ENCODE measurements around the gene CLIC6.
"Not testable (repeated sequence)": the region's sequence is repeated elsewhere in the genome, so short reads cannot be mapped to it uniquely, and the experiment has no call there.

The CLIC6 gene

GRCh38 chr21:34661848-34662247, 6.9 kb upstream of the CLIC6 start:
- no peak for DNase-seq

DNA sequence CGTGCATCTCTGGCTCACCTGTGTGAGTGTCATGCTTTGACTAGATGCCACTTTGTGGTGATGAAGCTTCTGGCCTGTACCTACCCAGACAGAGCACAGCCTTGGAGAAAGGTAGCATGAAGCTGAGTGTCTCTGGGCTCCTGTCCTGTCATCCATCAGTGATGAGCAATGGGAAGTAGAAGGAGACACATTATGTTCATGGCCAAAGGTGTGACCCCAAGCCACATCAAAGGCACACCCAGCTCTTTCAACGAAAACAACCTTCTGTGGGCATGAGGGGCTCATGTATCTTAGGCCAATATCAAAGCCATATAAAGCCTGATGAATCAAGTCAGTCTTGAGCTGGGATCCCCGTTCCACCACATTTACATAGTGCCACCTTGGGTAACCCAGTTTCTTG, 1.0 kb upstream of the CLIC6 start:
- no peak for DNase-seq

GRCh38 chr21:34669149-34669879, 520 bp downstream of the CLIC6 start:
- peak; percentile 7 for DNase-seq

GRCh38 chr21:34669880-34670219, 1.1 kb downstream of the CLIC6 start:
- not testable (repeated sequence) for DNase-seq

DNA sequence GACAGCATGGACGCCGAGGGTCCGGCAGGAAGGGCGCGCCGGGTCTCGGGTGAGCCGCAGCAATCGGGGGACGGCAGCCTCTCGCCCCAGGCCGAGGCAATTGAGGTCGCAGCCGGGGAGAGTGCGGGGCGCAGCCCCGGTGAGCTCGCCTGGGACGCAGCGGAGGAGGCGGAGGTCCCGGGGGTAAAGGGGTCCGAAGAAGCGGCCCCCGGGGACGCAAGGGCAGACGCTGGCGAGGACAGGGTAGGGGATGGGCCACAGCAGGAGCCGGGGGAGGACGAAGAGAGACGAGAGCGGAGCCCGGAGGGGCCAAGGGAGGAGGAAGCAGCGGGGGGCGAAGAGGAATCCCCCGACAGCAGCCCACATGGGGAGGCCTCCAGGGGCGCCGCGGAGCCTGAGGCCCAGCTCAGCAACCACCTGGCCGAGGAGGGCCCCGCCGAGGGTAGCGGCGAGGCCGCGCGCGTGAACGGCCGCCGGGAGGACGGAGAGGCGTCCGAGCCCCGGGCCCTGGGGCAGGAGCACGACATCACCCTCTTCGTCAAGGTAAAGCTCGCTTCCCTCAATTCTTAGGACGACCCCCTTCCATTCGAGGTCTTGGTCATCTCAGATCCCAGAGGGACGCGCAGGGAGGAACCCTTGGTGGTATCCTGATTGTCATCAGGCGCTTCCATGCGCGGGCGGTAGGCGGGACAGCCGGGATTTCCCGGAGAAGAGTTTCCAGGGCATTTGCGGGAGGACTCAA, 1.6 kb downstream of the CLIC6 start:
- DNase-seq, result no peak

DNA sequence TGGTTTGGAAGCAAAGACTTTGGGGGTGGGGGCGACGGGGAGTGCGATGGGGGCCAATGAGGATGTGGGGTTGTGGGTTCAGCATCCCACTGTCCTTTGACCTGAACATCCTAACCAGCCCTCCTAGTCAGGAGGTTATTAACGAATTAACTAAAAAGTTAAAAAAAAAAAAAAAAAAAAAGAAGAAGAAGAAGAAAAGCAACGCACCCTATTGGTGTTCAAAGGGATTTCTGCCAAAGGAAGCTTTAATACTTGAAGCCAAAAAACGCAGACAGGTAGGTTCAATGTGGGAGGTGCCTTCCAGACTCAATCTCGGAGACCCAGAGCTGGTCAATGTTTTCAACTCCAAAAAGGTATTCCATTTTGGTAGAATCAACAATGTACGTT, 2.2 kb downstream of the CLIC6 start:
- DNase-seq, result no peak

DNA sequence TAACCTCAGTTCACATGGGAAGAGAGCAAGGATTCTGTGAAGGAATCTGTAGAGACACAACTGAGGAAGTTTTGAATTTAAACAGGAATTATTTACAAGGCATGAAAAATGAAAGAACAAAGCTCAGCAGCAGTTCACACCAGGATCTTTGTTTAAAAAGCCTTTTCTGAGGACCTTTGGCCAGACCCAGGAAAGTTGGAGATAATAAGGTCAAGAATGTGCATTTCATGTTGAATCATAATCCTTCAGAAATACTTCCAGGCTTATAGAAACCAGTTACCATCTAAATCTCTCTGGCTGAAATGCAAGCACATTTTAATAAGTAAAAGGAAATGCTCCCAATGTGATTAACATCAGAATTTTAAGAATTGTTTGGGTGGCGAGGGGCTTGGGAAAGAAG, 2.7 kb downstream of the CLIC6 start:
- no peak for DNase-seq

- DNase-seq, result no peak
These were observed 3.1 kb downstream of the CLIC6 start for GRCh38 chr21:34671891-34672290.

DNA sequence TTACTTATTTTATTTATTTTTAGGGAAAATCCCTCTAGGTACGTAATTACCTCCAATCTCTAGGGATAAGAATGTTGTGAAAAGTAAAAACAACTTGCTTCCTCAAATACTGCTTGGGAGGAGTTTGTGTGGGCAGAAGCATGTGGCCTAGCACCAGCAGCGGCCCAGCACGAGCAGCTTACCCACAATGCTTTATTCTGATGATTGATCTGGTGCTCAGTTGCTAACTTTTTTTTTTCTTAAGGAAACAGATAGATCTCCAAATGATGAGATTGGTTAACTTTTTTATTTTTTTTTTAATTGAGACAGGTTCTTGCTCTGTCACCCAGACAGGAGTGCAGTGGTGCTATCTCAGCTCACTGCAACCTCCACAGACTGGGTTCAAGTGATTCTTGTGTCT, 4.2 kb downstream of the CLIC6 start:
- DNase-seq, result no peak

GRCh38 chr21:34674468-34674867, 5.7 kb downstream of the CLIC6 start:
- DNase-seq, result no peak

- DNase-seq, result no peak
These were observed 7.1 kb downstream of the CLIC6 start for GRCh38 chr21:34675871-34676270.

DNA sequence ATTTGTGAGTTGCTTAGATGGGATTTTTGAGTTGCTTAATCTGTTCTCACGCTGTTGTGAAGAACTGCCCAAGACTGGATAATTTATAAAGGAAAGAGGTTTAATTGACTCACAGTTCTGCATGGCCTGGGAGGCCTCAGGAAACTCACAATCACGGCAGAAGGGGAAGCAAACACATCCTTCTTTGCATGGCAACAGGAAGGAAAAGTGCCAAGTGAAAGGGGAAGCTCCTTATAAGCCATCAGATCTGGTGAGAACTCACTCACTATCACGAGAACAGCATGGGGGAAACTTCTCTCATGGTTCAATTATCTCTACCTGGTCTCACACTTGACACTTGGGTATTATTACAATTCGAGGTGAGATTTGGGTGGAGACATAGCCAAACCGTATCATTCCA, 10.3 kb downstream of the CLIC6 start:
- no peak for DNase-seq

GRCh38 chr21:34684174-34684876, 15.5 kb downstream of the CLIC6 start:
- DNase-seq, result no peak

DNA sequence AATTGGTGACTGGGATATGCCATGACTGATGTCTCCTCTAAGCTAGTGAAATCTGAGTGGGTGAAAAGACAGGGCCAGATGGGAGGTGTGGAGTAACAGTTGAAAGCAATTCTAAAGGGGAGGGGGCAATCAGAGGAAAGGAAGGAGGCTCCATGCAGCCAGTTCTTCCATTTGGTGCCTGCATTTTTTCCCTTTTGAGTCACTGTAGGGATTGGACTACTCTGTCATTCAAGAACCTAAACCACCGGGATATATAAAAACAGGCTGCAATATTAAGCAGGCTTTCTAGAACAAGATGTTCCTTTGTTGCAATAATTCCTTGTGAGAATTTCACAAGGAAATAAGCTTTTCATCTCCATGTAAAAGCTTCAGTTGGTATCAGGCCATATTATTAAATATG, 18.3 kb downstream of the CLIC6 start:
- no peak for DNase-seq

GRCh38 chr21:34687745-34688144, 19.0 kb downstream of the CLIC6 start:
- DNase-seq, result no peak

GRCh38 chr21:34688145-34688544, 19.4 kb downstream of the CLIC6 start:
- no peak for DNase-seq

DNA sequence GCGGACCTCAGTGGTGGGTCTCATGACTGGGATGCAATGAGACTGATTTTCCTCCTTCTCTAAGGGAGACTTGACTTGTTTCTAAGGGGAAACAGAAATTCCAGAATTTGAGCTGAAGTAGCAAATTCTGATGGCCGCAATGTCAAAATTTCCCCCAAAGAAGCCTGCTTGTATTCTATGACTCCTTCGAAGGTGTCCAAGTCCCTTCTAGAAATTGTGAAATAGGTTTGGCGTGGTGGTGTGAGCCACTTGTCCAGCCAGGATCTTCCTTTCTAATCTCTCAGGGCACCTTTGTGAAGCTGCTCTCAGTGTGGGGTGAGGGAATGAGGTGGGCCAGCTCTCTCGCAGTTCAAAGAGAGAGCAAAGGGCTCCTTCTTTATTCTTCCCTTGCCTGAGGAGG, 19.9 kb downstream of the CLIC6 start:
- DNase-seq, result no peak

DNA sequence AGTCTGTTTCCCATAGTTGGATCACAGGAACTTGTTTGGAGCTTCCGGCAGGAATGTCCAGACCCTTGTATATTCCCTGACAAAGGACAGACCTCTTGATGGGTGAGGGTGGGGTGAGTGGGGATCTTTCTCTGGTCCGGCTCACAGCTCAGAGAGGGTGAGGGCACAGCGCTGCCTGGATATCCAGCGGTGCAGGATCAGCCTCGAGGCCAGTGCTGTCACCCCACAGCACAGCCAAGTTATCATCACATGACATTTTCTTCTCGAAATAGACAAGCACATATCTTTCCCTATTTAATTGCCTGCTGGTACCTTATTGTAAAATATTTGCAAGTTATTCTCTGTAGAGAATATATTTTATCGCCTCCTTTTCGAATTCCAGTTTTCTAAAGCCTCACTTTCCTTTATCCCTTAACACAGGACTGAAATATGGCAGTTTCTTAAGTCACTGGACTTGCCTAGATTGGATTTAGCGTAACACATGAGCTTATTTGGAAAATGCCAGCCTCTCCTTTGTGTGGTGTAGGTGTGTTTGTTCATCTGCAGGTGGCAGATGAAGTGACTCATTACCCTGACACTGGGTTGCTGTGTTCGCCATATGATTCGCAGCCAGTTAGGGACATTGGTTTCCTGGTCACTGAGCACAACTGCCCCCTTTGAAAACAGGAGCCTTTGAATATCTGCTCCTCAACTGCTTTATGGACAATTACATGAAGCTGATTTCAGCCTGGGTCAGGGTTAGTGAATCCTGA, 21.4 kb downstream of the CLIC6 start:
- DNase-seq, result no peak

- DNase-seq, result no peak
These were observed 22.0 kb downstream of the CLIC6 start for GRCh38 chr21:34690793-34691175.

DNA sequence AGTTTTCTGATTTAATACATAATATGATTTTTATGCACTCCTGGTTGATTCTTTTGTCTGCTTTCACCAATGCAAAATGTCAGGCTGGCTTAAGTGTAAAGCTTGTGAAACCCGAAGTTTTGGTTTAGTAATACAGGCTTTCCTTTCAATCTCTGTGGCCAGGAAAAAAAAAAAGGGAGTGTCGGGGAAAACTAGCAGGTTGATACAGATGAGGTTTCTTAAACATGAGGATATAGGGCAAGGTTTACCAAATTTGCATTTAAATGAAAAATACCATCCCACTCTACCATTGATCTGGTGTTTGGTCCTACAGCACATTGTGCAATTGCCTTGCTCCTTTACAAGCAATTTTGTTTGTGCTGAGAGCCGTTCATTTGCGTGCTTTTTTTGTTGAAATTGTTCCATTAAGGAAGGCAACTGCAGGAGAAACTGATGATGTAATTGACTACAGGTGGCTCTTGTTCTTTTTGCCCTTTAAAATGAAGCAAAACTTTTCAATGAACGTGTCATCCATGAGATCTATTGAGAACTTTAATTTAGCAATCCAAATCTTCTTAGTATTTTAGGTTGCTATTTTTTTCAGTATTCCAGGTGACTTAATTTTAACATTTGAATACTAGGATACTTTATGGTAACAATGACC, 22.7 kb downstream of the CLIC6 start:
- DNase-seq, result no peak

- DNase-seq, result no peak
These were observed 23.7 kb downstream of the CLIC6 start for GRCh38 chr21:34692458-34693020.

- peak; percentile 56 for DNase-seq
These were observed 24.5 kb downstream of the CLIC6 start for GRCh38 chr21:34693192-34693810.

All from CD4-positive, alpha-beta T cell treated with Interleukin-12 subunit alpha and Interleukin-12 subunit beta, for 1 hour (primary cell).